Keratinocyte (primary cell): ENCODE data around the gene IGF1R.

Experiments used
- EZH2 ChIP-seq: IDR thresholded peaks from one replicate; pipeline ENCODE4 v1.6.1; 2012; ENCODE audit warnings: inconsistent platforms, mild to moderate bottlenecking, low read length, moderate library complexity
- TF ChIP-seq, protein P1 (sequence below), 3 experiments: IDR thresholded peaks in 1 of 3; conservative IDR thresholded peaks in 1 of 3; optimal IDR thresholded peaks in 1 of 3; 2 replicates in 2 of 3; 3 replicates in 1 of 3; pipeline versions ENCODE3 to v1.5.1; 2011; ENCODE audit warnings: low read length in 3 of 3, mild to moderate bottlenecking in 3 of 3, moderate library complexity in 2 of 3, control low read depth in 1 of 3, inconsistent platforms in 1 of 3; ENCODE audit not compliant: insufficient read depth in 2 of 3; ENCODE audit errors: extremely low read depth in 1 of 3

DNA sequence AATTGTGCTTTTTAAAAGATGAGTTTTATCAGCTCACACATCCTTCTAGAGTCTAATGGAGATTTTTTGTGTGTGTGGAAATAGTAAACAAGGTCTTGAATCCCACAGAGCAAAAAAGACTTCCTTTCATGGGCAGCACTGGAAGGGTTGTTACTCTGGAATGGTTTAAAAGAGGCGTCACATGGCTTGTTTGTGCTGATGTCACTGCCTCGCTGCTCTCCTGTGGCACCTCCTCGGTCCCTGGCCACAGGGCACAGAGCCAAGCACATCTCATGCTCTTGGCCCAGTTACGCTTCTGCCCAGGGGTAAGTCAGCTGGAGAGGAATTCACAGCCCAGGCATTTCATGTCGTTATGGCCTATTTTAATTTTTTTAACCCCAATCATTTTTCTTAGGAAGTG is 306.1 kb downstream of the IGF1R start:
- TF ChIP-seq, protein P1, sequence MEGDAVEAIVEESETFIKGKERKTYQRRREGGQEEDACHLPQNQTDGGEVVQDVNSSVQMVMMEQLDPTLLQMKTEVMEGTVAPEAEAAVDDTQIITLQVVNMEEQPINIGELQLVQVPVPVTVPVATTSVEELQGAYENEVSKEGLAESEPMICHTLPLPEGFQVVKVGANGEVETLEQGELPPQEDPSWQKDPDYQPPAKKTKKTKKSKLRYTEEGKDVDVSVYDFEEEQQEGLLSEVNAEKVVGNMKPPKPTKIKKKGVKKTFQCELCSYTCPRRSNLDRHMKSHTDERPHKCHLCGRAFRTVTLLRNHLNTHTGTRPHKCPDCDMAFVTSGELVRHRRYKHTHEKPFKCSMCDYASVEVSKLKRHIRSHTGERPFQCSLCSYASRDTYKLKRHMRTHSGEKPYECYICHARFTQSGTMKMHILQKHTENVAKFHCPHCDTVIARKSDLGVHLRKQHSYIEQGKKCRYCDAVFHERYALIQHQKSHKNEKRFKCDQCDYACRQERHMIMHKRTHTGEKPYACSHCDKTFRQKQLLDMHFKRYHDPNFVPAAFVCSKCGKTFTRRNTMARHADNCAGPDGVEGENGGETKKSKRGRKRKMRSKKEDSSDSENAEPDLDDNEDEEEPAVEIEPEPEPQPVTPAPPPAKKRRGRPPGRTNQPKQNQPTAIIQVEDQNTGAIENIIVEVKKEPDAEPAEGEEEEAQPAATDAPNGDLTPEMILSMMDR (optimal IDR thresholded peaks at IDR 0.05 in 1 of 3, IDR thresholded peaks at IDR 0.05 in 1 of 3, conservative IDR thresholded peaks at IDR 0.05 in 1 of 3; ENCODE audit: extremely low read depth in 1 of 3, insufficient read depth in 2 of 3, low read length in 3 of 3) = no peak
- TF ChIP-seq EZH2 = no peak
